ENCODE measurements around the gene SNAP47.

SNAP47 gene

GRCh38 chr1:227768640-227769039 is 33.4 kb downstream of the SNAP47 start:
- TF ChIP-seq ZNF8 (CRISPR knock-in tag; IDR thresholded peaks at IDR 0.05), result no peak
- TF ChIP-seq OSR1 (CRISPR knock-in tag; IDR thresholded peaks at IDR 0.05), result no peak
- no peak for TF ChIP-seq CREB5 (CRISPR knock-in tag; IDR thresholded peaks at IDR 0.05; ENCODE audit: low read depth)
- no peak for TF ChIP-seq CSDC2 (CRISPR knock-in tag; IDR thresholded peaks at IDR 0.05)
- TF ChIP-seq ZNF565 (CRISPR knock-in tag; conservative IDR thresholded peaks at IDR 0.05; ENCODE audit: low read depth), result no peak
- TF ChIP-seq TOX (CRISPR knock-in tag; IDR thresholded peaks at IDR 0.05; ENCODE audit: borderline replicate concordance), result no peak
- no peak for TF ChIP-seq RARB (CRISPR knock-in tag; IDR thresholded peaks at IDR 0.05)
- no peak for TF ChIP-seq ZFP30 (CRISPR knock-in tag; IDR thresholded peaks at IDR 0.05)
- TF ChIP-seq TSHZ2 (CRISPR knock-in tag; IDR thresholded peaks at IDR 0.05), result no peak
- ATAC-seq, result no peak

GRCh38 chr1:227769047-227769935 is 34.1 kb downstream of the SNAP47 start:
- no peak for TF ChIP-seq ZFP3 (CRISPR knock-in tag; IDR thresholded peaks at IDR 0.05)
- TF ChIP-seq TOX (CRISPR knock-in tag; IDR thresholded peaks at IDR 0.05; ENCODE audit: borderline replicate concordance), result no peak
- TF ChIP-seq SNAI2 (CRISPR knock-in tag; IDR thresholded peaks at IDR 0.05), result no peak
- no peak for TF ChIP-seq CREB5 (CRISPR knock-in tag; IDR thresholded peaks at IDR 0.05; ENCODE audit: low read depth)
- TF ChIP-seq RARB (CRISPR knock-in tag; IDR thresholded peaks at IDR 0.05), result no peak
- TF ChIP-seq ZNF565 (CRISPR knock-in tag; conservative IDR thresholded peaks at IDR 0.05; ENCODE audit: low read depth), result no peak
- TF ChIP-seq ARNTL (CRISPR knock-in tag; IDR thresholded peaks at IDR 0.05; ENCODE audit: borderline replicate concordance, low read depth), result no peak
- no peak for ATAC-seq

GRCh38 chr1:227769936-227770494 is 34.8 kb downstream of the SNAP47 start:
- TF ChIP-seq ZFP3 (CRISPR knock-in tag; IDR thresholded peaks at IDR 0.05) (no peak), RARB (CRISPR knock-in tag; IDR thresholded peaks at IDR 0.05) (no peak), ISL1 (CRISPR knock-in tag; IDR thresholded peaks at IDR 0.05) (no peak), ZC3H10 (CRISPR knock-in tag; IDR thresholded peaks at IDR 0.05) (no peak), ESRRG (CRISPR knock-in tag; IDR thresholded peaks at IDR 0.05) (no peak), ZNF8 (CRISPR knock-in tag; IDR thresholded peaks at IDR 0.05) (no peak), POU6F1 (CRISPR knock-in tag; IDR thresholded peaks at IDR 0.05; ENCODE audit: borderline replicate concordance, low read depth) (no peak), CSRNP3 (CRISPR knock-in tag; IDR thresholded peaks at IDR 0.05) (no peak), TCF4 (CRISPR knock-in tag; IDR thresholded peaks at IDR 0.05; ENCODE audit: borderline replicate concordance) (no peak), ZFP30 (CRISPR knock-in tag; IDR thresholded peaks at IDR 0.05) (no peak), GLIS3 (CRISPR knock-in tag; IDR thresholded peaks at IDR 0.05) (no peak), ZNF70 (CRISPR knock-in tag; IDR thresholded peaks at IDR 0.05) (no peak), ZNF565 (CRISPR knock-in tag; conservative IDR thresholded peaks at IDR 0.05; ENCODE audit: low read depth) (no peak), PATZ1 (CRISPR knock-in tag; IDR thresholded peaks at IDR 0.05; ENCODE audit: borderline replicate concordance) (no peak), PPARA (CRISPR knock-in tag; IDR thresholded peaks at IDR 0.05; ENCODE audit: borderline replicate concordance) (no peak), CSDC2 (CRISPR knock-in tag; IDR thresholded peaks at IDR 0.05) (no peak), OSR1 (CRISPR knock-in tag; IDR thresholded peaks at IDR 0.05) (no peak), TOX (CRISPR knock-in tag; IDR thresholded peaks at IDR 0.05; ENCODE audit: borderline replicate concordance) (no peak)
- no peak for ATAC-seq

All from SK-N-SH treated with all-trans-retinoic acid at 6 μM for 48 hours (cell line).